Measurements from ENCODE around the gene HTN1. TPM values are rescaled to one million over a fixed set of nuclear protein-coding genes. Genes with fewer than 3 reads are reported as not detected.
"Not testable (repeated sequence)": the region's sequence is repeated elsewhere in the genome, so short reads cannot be mapped to it uniquely, and the experiment has no call there.

HTN1 gene
- polyA plus RNA-seq (ENCODE audit: insufficient read length): 0.08 TPM

GRCh38 chr4:70050138-70050537 is at the start of gene HTN1:
TSS of gene HTN1 (plus strand) at chr4:70050438. CDS start at chr4:70053077, 2,639 bp downstream.
- DNase-seq (ENCODE audit: low read depth): not testable (repeated sequence)

DNA sequence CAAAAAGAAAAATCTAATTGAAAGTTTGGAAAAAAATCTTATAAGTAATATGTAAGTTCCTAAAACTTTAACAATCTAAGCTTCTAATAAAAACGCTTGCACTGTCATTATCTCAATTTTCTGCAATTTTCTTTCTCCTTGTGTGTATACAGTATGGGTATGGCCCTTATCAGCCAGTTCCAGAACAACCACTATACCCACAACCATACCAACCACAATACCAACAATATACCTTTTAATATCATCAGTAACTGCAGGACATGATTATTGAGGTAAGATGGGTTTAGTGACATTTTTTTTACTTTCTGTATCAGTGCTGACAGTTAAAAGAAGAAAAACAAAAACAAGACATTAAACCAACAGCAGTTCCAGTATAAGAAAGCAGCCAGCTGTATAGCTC is 49.5 kb upstream of the HTN1 start:
- no peak for DNase-seq (ENCODE audit: low read depth)

DNA sequence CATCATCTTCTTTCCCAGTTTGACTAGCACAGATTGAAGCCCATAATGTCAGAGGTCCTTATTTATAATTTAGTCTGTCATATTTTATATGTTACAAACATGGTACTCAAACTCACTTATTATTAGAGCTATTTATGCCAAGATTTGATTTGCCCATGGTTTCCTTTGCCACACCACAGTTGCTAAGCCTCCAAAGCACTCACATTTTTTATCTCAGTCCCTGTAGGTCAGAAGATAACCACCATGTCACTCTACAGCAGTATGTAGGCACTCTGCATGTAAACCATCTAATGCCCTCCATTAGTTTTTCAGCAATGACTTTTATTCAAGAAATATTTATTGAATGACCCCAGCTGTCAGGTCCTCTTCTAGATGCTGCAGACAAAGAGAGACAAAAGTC is 47.7 kb upstream of the HTN1 start:
- no peak for DNase-seq (ENCODE audit: low read depth)

- no peak for DNase-seq (ENCODE audit: low read depth)
Measured at GRCh38 chr4:70008771-70009170, 41.5 kb upstream of the HTN1 start.

- DNase-seq (ENCODE audit: low read depth): not testable (repeated sequence)
Measured at GRCh38 chr4:70019006-70019405, 31.2 kb upstream of the HTN1 start.

DNA sequence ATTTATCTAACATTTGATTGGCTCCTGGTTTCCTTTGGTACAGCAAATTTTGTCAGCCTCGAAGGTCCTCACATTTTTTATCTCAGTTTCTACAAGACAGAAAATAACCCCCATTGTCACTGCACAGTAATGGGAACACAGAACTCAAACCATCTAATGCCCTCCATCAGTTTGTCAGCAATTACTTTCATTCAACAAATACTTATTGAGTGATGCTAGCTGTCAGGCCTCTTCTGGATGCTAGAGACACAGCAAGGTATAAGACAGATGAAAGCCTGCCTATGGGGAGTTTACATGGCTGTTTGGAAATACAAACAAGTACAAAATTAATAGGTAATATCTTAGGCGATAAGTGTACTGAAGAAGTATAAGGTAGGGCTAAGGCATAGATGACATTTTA is 27.0 kb upstream of the HTN1 start:
- no peak for DNase-seq (ENCODE audit: low read depth)

GRCh38 chr4:70027011-70027410 is 23.2 kb upstream of the HTN1 start:
- DNase-seq (ENCODE audit: low read depth): no peak

DNA sequence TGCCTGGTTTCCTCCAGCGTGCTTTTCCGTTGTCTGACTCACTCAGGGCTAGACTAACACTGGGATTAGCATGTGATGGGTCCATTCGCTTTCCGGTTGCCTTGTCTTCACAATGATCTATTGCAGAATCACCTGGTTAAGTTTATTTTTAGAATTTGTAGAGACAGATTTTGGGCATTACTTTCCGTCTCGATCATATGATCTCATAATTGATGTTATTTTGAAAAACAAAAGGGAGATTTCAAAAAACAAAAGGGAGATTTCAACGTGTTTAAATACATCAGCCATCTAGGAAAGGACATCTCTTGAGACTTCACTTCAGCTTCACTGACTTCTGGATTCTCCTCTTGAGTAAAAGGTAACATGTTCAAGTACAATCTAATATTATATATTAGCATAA is 22.1 kb upstream of the HTN1 start, which contains the start of gene HTN3:
TSS of gene HTN3 (plus strand) at position 301 of the 400 bp plus-strand sequence. CDS start 2,282 bp downstream, outside the sequence.
- DNase-seq (ENCODE audit: low read depth): not testable (repeated sequence)

DNA sequence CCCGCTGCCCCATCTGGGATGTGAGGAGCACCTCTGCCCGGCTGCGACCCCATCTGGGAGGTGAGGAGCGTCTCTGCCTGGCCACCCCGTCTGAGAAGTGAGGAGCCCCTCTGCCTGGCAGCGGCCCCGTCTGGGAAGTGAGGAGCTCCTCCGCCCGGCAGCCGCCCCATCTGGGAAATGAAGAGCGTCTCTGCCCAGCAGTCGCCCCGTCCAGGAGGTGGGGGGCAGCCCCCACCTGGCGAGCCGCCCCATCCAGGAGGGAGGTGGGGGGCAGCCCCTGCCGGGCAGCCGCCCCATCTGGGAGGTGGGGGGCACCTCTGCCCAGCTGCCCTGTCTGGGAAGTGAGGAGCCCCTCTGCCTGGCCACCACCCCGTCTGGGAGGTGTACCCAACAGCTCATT is 12.7 kb upstream of the HTN1 start:
- DNase-seq (ENCODE audit: low read depth): not testable (repeated sequence)

GRCh38 chr4:70039928-70040327 is 10.3 kb upstream of the HTN1 start:
- not testable (repeated sequence) for DNase-seq (ENCODE audit: low read depth)

GRCh38 chr4:70041652-70042286 is 8.5 kb upstream of the HTN1 start:
- no peak for DNase-seq (ENCODE audit: low read depth)

DNA sequence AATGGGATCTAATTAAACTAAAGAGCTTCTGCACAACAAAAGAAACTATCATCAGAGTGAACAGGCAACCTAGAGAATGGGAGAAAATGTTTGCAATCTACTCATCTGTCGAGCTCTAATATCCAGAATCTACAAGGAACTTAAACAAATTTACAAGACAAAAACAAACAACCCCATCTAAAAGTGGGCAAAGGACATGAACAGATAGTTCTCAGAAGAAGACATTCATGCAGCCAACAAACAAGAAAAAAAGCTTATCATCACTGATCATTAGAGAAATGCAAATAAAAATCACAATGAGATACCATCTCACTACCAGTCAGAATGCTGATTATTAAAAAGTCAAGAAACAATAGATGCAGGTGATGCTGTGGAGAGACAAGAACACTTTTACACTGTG is 6.3 kb downstream of the HTN1 start:
- DNase-seq (ENCODE audit: low read depth): not testable (repeated sequence)

- no peak for DNase-seq (ENCODE audit: low read depth)
Measured at GRCh38 chr4:70057651-70058050, 7.4 kb downstream of the HTN1 start.

GRCh38 chr4:70059149-70059548 is 8.9 kb downstream of the HTN1 start:
- DNase-seq (ENCODE audit: low read depth): no peak

DNA sequence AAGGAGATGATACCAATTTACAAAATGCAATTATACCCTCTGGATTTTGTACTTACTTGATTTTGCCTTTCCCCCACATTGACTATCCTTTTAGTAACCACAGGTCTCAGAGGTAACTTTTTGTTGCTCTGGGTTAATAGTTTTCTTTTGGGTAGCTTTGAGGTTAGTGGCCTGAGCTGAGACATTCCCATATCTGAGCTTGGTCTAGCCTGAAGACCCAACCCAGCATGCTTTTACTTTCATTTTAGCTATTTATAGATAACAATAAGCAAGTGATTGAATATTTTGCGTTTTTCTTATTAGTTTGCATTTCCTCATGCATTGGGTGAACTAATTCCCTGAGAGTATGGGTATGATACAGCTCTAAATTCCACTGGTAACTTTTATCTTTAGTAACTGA is 11.8 kb downstream of the HTN1 start:
- no peak for DNase-seq (ENCODE audit: low read depth)

DNA sequence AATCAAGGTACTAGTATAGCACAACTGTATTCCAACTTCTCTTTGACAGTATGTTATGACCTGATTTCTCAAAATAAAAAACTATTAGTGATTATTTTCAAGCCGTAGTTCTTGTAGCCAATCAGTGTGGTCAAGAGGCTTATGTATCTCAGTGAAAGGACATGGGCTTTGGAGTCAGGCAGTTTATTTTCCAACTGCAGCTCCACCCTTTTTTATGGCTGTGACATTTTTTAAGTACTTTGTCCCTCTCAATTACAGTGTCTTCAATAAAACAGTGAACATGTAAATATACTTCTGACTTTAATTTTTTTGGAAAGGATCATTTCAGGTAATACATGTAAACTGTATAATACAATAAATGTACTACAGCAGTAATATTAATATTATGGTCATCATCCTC is 30.0 kb downstream of the HTN1 start:
- no peak for DNase-seq (ENCODE audit: low read depth)

GRCh38 chr4:70099206-70099605 is 49.0 kb downstream of the HTN1 start:
- no peak for DNase-seq (ENCODE audit: low read depth)

Other genes with a start within 250 kb of the HTN1 start
- 23.6 TPM for gene SULT1E1, start 190.3 kb upstream of the HTN1 start, polyA plus RNA-seq (ENCODE audit: insufficient read length)
- gene CSN1S1, start 119.4 kb upstream of the HTN1 start, polyA plus RNA-seq (ENCODE audit: insufficient read length): not detected
- not detected for gene CSN2, start 84.7 kb upstream of the HTN1 start, polyA plus RNA-seq (ENCODE audit: insufficient read length)
- gene STATH, start 54.5 kb upstream of the HTN1 start, polyA plus RNA-seq (ENCODE audit: insufficient read length): not detected
- not detected for gene HTN3, start 22.0 kb upstream of the HTN1 start, polyA plus RNA-seq (ENCODE audit: insufficient read length)
- gene PRR27, start 103.8 kb downstream of the HTN1 start, polyA plus RNA-seq (ENCODE audit: insufficient read length): 0.05 TPM
- not detected for gene ODAM, start 145.3 kb downstream of the HTN1 start, polyA plus RNA-seq (ENCODE audit: insufficient read length)
- gene FDCSP, start 175.7 kb downstream of the HTN1 start, polyA plus RNA-seq (ENCODE audit: insufficient read length): 1.5 TPM
- gene CSN3, start 192.2 kb downstream of the HTN1 start, polyA plus RNA-seq (ENCODE audit: insufficient read length): not detected

All from forelimb muscle (tissue), 1 donor.